Renal cortex interstitium (tissue), 11 donors: ENCODE results near the gene COG4. TPM values are rescaled to one million over a fixed set of nuclear protein-coding genes. Genes with fewer than 3 reads are reported as not detected.
A peak's percentile ranks its signal among the peaks of the same experiment; 100 is the strongest.
"Not testable (repeated sequence)": the region's sequence is repeated elsewhere in the genome, so short reads cannot be mapped to it uniquely, and the experiment has no call there.

Source experiments
- DNase-seq, 11 donors: peaks; one replicate each; pipeline ENCODE4 v3.0.0-alpha.2; 2013; ENCODE audit warnings: low read depth in 9 of 11, low spot score in 4 of 11; ENCODE audit errors: extremely low read depth in 1 of 11
- polyA plus RNA-seq, 3 donors: library from polyadenylated mRNA; unstranded; fragments of 120-200 nt; gene quantifications; one replicate each; pipeline ENCODE4 v1.2.1, GENCODE V29; 2013; ENCODE audit not compliant: insufficient read length in 3 of 3

The COG4 gene
- polyA plus RNA-seq, 3 donors = 63.4 to 76.0 (median 70.9) TPM

DNA sequence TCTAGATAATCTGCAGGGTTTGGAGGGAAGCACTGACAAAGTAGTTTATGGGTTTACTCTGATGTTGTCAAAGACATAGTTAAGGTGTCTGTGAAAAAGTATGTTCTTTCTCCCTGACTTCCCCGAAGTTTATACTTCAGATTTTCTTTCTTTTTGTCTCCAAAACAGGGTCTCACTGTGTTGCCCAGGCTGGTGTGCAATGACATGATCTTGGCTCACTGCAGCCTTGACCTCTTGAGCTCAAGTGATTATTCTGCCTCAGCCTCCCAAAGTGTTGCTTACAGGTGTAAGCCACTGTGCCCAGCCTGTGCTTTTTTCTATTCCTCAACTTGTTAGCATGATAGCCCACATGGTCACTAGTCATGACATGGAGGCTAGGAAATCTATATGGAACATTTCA, 21.2 kb upstream of the COG4 start:
- DNase-seq = no peak

DNA sequence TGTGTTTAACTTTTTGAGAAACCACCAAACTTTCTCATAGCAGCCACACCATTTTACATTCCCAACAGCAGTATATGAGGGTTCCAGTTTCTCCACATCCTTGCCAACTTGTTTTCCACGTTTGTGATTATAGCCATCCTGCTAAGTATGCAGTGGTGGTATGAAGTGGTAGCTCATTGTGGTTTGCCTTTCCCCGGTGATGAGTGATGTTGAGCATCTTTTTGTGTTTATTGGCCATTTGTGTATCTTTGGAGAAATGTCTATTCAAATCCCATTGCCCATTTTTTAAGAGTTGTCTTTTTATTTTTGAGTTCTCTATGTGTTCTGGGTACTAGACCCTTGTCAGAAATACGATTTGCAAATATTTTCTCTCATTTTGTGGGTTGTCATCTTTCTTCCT, 17.6 kb upstream of the COG4 start:
- DNase-seq = no peak

DNA sequence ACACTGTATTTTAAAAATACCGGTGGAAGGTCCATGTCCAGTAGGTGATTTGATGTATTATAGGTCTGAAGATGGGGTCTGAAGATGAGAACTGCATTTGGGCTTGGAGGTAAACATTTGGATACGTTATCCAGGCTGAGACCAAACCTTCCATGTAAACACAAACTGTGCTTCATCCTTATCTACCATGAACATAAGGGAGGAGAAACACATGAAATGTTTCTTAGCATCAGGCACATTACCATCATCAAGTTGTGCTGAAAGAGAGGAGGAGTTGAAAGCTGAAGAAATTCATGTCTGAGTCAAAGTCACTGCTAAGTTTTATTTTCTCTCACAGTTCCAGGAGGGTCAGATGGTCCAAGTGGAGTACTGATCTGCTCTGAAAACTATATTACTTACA, 11.6 kb upstream of the COG4 start:
- no peak for DNase-seq

DNA sequence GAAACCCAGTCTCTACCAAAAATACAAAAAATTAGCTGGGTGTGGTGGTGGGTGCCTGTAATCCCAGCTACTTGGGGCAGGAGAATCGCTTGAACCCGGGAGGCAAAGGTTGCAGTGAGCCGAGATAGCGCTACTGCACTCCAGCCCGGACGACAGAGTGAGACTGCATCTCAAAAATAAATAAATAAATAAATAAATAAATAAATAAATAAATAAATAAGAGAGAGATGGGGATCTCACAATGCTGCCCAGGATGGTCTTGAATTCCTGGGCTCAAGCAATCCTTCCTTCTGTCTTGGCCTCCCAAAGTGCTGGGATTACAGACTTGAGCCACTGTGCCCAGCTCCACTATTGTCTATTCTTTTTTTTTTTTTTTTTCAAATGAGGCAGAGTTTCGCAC, 6.6 kb upstream of the COG4 start:
- DNase-seq = not testable (repeated sequence)

DNA sequence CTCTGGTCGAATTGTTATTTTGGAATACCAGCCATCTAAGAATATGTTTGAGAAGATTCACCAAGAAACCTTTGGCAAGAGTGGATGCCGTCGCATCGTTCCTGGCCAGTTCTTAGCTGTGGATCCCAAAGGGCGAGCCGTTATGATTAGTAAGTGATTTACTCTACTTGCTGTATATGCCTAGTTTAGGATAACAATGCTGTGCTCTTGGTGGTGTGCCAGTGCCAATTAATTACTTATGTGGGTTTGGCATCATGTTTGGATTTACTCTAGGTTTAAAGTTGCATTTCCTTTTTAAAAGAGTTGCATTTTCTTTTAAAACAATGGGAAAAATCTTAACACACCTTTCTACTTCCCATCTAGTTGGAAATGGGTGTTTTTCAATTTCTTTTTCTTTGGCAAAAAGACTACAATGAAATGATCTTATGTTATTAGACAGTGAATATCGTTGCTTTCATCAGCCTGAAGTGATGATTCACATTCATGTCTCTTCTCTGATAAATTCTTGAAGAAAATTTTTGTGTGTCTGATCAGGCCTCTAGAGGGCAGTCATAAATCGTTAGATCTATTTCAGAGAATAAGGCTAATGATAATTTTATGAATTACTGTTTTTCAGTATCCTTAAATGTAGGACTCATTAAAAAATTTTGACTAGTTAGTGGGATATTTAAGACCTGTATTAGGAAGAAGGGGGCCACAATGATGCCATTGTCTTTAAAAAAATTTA, 5.9 kb upstream of the COG4 start:
- DNase-seq = peak in 6 of 11 donors; percentile 1 to 13 (median 7)

DNA sequence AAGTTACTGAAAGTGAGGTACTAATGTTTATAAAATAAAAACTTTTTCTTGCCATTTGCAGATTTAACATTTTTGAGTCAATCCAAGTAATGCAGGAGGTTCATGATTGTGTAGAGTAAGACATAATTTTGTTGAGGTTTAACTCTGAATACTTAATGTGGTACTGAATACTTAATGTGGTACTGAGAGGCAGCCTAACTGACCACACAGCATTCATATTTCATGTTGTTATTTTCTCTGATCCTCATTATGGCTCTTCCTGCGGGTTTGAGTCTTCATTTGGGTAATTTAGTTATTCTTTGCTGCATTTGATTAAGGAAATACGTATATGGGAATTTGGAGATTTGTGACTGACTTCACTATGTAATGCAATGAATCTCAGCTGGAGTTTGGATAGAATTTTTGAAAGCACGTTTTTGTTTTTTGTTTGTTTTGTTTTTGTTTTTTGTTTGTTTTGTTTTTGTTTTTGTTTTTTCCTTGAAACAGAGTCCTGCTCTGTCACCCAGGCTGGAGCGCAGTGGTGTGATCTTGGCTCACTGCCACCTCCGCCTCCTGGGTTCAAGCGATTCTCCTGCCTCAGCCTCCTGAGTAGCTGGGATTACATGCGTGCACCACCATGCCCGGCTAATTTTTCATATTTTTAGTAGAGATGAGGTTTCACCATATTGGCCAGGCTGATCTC, 4.1 kb upstream of the COG4 start:
- no peak for DNase-seq

DNA sequence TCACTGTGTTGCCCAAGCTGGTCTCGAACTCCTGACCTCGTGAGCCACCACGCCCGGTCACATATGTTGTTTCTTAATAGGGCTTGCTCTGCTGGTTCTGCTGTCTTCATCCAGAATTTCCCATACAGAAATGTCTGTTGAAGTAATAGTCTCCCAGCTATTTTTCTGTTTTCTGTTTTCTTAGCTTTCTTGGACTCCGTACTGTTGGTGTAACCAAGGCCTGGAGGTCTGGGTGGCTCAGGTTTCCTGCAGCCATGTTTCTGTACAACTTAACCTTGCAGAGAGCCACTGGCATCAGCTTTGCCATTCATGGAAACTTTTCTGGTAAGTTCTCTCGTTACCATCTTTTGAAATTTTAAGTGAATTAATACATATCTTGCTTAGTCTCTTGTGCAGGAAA, 3.0 kb upstream of the COG4 start:
- no peak for DNase-seq

DNA sequence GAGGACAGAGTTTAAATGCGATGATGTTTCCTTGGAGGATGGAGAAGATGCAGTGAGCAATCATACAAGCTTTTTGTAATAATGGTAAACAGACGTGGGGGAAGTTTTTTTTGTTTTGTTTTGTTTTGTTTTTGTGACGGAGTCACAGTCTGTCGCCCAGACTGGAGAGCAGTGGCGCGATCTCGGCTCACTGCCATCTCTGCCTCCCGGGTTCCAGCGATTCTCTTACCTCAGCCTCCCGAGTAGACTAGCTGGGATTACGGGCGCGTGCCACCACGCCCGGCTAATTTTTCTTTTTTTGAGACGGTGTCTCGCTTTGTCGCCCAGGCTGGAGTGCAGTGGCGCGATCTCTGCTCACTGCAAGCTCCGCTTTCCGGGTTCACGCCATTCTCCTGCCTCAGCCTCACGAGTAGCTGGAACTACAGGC, 1.1 kb upstream of the COG4 start:
- peak in 9 of 11 donors; percentile 1 to 20 (median 10) for DNase-seq

DNA sequence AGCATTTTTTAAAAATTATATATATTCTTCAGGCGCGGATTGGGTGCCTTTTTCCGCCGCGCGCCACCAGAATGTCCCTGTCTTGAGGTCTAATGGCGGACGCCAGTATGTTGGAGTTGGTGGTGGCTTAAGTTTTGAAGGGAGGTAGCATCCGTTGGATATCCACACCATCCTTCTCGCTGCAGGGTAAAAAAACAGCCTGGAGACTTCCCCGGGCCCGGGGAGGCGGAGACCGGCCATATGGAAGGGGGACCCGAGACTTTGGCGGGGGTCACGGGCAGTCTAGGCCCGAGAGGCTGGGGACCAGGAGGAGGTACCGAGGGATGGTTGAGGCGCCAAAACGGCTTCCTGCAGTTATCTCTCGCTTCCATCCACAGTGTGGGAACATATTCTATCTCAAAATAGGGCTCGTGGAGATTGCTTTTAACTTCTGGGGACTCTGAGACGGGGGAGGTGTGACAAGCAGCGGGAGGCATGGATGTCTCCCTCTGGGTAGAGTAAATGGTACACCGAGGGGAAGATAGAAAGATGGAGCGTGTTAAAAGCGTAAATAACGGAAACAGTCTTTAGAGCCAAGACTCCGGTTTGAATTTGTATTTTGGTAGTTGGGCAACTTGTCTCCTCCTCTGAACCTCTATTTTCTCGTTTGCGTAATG, 517 bp upstream of the COG4 start, which contains the start of gene SF3B3:
Gene SF3B3 (plus strand): TSS at position 74 of the 656 bp plus-strand sequence. CDS start 2,841 bp downstream, outside the sequence.
- peak in 6 of 11 donors; percentile 15 to 81 (median 32) for DNase-seq

DNA sequence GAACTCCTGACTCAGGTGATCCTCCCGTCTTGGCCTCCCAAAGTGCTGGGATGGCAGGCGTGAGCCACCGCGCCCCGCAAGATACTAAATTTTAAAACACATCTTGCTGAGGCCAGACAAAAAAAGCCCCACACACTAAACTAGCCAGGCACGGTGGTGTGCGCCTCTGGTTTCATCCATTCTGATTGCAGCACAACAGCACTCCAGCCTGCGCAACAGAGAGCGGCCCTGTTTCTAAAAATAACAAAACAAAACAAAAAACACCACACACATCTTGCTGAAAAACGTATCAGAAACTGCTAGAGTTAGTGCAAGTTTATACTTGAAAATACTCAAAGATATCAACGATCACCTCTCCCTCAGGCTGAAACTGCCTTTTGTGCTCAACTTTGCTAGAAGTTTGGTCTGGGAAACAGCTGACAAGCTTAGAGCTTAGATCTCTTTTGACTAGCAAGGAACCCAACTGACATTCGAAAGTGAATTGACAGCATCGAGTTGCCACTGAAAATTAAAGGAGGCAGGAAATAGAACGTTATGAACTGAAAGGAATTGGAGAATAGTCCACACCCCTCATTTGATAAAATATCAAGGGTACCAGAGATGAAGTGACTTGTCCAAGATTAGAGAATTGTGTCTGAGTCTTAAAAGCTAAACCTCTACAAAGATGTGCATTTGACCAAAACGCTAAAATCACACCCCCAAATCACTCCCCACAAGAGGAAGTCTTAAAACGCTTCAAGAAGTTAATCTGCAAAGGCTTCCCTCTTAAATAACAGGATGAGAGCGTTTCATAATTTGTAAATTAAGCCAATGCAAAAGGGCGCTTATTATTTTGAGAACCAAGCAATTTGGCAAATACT, 908 bp downstream of the COG4 start:
- no peak for DNase-seq

DNA sequence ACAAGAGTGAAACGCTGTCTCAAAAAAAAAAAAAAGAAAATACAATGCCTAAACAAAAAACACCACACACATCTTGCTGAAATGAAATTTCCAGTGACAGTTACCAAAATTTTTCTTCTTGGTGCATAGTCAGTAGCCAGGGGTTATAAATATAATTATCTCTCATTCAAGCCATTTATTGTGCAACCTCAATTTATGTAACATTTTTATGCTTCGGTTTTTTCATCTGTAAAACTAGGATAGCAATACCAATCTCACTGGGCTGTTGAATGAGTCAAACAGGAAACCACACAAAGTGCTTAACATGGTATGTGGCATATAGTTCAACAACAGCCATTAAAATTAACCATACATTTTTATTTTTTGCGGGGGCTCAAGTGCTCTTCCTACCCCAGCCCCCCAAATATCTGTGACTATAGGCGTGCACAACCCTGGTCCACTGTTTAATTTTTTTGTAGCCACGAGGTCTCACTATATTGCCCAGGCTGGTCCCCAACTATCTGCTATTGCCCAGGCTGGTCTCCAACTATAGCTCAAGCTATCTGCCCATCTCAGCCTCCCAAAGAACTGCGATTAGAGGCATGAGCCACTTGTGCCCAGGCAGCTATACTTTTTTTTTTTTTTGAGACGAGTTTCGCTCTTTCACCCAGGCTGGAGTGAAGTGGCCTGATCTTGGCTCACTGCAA, 2.6 kb downstream of the COG4 start:
- no peak for DNase-seq

DNA sequence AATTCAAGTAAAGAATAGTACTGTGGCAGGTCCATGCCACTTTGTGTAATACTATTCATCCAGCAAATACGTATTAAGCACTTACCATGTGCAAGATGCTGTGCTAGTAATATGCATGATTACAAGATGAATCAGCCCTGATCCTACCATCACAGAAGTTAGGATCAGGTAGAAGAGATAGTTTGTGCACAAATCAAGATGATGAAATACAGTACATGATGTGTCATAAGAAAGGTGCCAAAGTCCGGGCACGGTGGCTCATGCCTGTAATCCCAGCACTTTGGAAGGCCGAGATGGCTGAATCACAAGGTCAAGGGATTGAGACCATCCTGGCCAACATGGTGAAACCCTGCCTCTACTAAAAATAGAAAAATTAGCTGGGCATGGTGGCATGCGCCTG, 10.9 kb downstream of the COG4 start:
- DNase-seq = no peak

DNA sequence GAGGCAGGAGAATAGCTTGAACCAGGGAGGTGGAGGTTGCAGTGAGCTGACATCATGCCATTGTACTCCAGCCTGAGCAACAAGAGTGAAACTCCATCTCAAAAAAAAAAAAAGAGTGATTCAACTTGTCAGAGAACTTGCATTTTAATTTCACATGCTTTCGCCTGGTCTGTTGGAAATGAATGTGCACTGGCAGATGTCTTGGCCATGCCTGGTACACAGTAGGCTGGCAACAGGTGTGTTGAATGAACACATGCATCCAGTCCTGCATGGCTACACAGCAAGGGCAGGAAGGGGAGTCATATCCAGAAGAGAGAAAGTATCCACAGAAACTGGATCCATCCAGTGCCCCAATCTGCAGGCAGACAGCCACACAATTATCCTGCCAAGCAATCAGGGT, 11.5 kb downstream of the COG4 start:
- no peak for DNase-seq

DNA sequence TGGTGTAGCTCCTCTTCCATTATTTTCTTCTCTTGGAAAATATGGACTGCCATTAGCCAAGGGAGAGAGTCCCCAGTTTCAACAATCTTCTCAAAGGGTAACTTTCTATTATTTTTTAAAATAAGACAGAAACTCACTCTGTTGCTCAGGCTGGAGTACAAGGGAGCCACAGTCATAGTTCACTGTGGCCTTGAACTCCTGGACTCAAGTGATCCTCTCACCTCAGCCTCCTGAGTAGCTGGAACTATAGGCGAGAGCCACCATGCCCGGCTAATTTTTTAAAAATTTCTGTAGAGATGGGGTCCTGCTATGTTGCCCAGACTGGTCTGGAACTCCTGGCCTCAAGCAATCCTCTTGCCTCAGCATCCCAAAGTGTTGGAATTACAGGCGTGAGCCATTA, 13.1 kb downstream of the COG4 start:
- no peak for DNase-seq

DNA sequence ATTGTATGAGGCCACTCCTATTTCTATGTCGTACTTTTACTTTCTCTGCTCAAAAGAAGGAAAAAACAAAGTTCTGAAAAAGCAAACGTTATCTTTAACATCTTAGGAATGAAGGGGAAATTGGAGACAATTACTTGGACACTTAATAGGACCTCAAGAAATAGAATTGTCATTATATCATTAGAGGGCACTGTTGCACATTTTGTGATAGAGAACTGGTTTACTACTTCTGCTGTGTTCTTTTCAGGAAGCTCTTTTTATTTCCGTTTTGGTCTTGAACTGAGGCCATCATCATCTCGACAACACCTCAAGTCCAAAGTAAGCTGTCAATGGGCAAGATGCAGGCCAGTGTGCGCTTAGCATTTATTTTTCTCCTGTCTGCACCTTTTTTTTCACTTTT, 14.6 kb downstream of the COG4 start:
- DNase-seq = no peak

DNA sequence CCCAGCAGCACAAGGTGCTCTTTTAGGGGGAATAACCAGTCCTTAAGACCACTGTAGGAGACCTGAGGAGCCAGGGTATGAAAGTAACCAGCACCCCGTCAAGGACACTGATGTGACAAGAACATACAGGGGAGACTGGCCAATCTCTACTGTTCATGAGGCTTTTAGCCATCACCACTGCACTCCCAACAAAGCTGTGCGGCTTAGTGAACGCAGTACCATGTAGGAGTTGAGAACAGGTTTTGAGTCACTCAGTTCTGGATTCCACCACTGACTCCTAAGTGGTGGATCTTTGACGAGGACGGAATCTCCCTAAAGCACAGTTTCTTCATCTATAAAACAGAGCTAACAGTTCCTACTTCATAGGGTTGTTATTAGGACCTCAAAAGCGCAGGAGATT, 26.8 kb downstream of the COG4 start:
- no peak for DNase-seq

DNA sequence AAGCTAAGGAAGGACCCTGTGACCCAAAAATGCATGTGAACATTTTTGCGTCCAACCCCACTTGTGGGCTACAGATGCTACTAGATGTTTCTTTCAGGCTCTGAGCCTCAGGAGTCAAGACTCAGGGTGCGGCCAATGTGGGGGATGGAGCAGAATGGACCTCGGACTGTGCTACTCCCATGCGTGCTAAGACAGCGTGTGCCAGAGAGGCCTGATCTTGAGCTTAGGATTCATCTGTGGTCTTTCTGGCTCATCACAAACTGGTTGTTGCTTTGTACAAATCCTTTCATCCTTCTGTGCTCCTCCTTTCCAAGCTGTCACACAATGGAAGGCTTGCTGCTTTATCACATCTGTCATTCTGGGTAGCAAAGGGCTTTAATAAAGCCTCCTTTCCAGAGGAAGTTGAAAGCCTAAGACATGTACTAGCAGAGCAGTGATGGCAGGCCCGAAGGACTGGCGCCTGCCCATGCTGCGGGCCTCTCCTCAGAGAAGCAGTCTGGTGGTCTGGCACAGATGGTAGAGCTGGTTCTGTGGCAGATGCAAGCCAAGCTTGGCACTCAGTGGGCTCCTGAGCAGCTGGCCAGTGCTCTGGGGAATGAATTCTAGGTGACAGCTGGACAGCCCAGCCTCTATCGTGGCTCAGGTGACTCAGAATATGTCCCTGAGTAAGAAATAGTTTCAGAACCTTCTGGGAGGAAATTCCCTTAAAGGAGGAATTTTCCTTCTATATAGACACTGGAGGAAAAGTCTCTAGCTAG, 27.8 kb downstream of the COG4 start:
- no peak for DNase-seq

DNA sequence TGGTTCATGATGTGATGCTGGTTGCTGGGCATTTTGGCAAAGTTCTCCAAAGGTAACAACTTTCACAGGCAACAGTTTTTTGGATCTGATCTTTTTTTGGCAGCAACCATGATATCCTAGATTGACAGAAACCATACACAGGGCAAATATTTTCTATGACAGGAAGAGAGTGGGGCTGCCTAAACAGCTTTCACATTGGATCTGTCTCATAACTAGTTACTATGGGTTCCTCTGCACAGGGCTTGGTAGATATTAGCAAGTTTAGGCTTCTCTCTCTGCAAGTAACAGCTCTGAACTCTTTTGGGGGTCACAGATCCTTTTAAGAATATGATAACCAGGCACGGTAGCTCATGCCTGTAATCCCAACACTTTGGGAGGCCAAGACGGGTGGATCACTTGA, 28.6 kb downstream of the COG4 start:
- DNase-seq = no peak
